NB4 (cell line): ENCODE measurements around the gene CHAD.

Experiments
- MAX ChIP-seq: IDR thresholded peaks from 2 replicates; pipeline ENCODE4 v1.6.1; 2011; ENCODE audit warnings: low read depth, low read length
- MYC ChIP-seq: IDR thresholded peaks from 2 replicates; pipeline ENCODE4 v1.6.1; 2011; ENCODE audit warnings: low read depth, low read length
- POLR2A ChIP-seq: IDR thresholded peaks from 2 replicates; pipeline ENCODE4 v1.6.1; 2011; ENCODE audit warnings: mild to moderate bottlenecking; ENCODE audit not compliant: insufficient read length; ENCODE audit errors: extremely low read depth
- TF ChIP-seq, protein P1 (sequence below): IDR thresholded peaks from one replicate; pipeline ENCODE4 v1.5.1; 2012; ENCODE audit warnings: low read depth, low read length

GRCh38 chr17:50483266-50483665 lies 14.6 kb upstream of the CHAD start:
- TF ChIP-seq, protein P1, sequence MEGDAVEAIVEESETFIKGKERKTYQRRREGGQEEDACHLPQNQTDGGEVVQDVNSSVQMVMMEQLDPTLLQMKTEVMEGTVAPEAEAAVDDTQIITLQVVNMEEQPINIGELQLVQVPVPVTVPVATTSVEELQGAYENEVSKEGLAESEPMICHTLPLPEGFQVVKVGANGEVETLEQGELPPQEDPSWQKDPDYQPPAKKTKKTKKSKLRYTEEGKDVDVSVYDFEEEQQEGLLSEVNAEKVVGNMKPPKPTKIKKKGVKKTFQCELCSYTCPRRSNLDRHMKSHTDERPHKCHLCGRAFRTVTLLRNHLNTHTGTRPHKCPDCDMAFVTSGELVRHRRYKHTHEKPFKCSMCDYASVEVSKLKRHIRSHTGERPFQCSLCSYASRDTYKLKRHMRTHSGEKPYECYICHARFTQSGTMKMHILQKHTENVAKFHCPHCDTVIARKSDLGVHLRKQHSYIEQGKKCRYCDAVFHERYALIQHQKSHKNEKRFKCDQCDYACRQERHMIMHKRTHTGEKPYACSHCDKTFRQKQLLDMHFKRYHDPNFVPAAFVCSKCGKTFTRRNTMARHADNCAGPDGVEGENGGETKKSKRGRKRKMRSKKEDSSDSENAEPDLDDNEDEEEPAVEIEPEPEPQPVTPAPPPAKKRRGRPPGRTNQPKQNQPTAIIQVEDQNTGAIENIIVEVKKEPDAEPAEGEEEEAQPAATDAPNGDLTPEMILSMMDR, result no peak
- no peak for TF ChIP-seq MAX
- no peak for TF ChIP-seq POLR2A
- TF ChIP-seq MYC, result no peak
